Lower lobe of right lung (tissue), 2 donors: Measurements from ENCODE around the gene CSF1R. TPM values are rescaled to one million over a fixed set of nuclear protein-coding genes. Genes with fewer than 3 reads are reported as not detected.

Experiments
- ATAC-seq, 2 donors: fragments of 200-7000 bp; cut with Tn5 transposase; one replicate each; pipeline ENCODE4 v1.9.1; 2020 to 2022; ENCODE audit warnings: mild to moderate bottlenecking in 2 of 2, moderate library complexity in 2 of 2
- DNase-seq: peaks from one replicate; pipeline ENCODE4 v3.0.0-alpha.2; 2020
- H3K27ac ChIP-seq: fragments of 200-600 bp; one replicate; pipeline ENCODE4 v1.8.0; 2022
- H3K27me3 ChIP-seq: fragments of 200-600 bp; one replicate; pipeline ENCODE4 v1.8.0; 2022; ENCODE audit warnings: low read depth
- H3K36me3 ChIP-seq: fragments of 200-600 bp; one replicate; pipeline ENCODE4 v1.8.0; 2022; ENCODE audit warnings: mild to moderate bottlenecking
- H3K4me1 ChIP-seq: fragments of 200-600 bp; one replicate; pipeline ENCODE4 v1.8.0; 2022
- H3K4me3 ChIP-seq: fragments of 200-600 bp; one replicate; pipeline ENCODE4 v1.8.0; 2022; ENCODE audit warnings: mild to moderate bottlenecking
- H3K9me3 ChIP-seq: fragments of 200-600 bp; one replicate; pipeline ENCODE4 v1.8.0; 2022
- CTCF ChIP-seq: fragments of 200-600 bp; IDR thresholded peaks from one replicate; pipeline ENCODE4 v1.8.0; 2022; ENCODE audit warnings: antibody characterized with exemption, mild to moderate bottlenecking
- intact Hi-C: fragments of 100-400 bp; cut with DNase I; formaldehyde crosslinking; loops from one replicate; pipeline ENCODE4 v1.11.0; 2022
- long read RNA-seq: library from polyadenylated mRNA; unstranded; transcript quantifications from one replicate; pipeline ENCODE4 v2.0.0, GENCODE V29; 2021
- total RNA-seq: library from RNA; stranded (reverse); fragmentation: NEBNext Ultra II Directional; extraction: Animal tissue kit (Norgen Biotek cat#: 25700); gene quantifications from one replicate; pipeline ENCODE4 v1.2.1, GENCODE V29; 2021
- donor health status: DM: no; HTN: yes; CAD: no; lungs with severe emphysema.

The CSF1R gene
- 78.2 TPM for total RNA-seq
- long read RNA-seq, partial matches to known transcripts, result 60 of 72 reads
- long read RNA-seq, other reads (novel, unspliced or antisense), result 11 of 72 reads

- ATAC-seq (peak in 1 of 2 donors; percentile 52), DNase-seq (no peak)
- H3K4me3 ChIP-seq, result peak within 1 kb of the TSS; percentile 50
Observed at GRCh38 chr5:150085950-150086715, at the start of gene CSF1R. Gene CSF1R (minus strand): TSS chr5:150086554. CDS start chr5:150086427, 127 bp downstream.

DNA sequence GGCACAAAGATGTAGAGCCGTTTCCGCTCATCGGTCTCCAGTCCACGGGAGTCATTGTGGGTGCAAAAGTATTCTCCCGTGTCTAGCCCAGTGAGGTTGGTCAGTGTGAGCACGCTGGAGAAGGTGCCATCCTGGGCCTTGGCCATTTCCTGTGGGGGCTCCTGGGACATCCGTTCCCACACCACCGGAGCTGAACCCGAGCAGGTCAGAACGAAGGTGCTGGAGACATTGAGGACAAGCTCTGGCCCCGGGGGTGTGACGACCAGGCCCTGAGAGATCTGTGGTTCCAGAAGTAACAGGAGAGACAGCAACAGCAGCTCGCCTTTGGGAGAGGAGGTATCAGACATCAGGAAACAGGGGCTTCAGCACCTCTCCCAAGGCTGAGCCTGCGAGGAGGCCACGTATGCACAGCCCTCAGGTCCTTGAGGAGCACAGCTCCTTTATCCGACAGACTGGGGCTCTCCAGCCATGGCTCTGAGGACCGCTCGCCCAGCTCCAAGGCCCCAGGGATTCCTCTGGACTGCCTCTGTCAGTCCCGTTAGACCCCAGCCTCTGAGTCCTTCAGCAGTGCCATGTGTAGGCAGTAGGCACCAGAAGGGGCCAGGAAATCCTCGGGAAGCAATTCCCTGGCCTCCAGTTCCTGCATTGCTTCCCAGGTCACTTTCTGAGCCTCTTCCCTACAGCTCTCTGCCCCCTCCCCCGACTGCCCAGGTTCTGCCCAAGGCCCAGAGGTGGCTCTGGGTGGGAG lies 49.4 kb upstream of the CSF1R start:
- peaks cover 53% of the 10 kb centered on the region for H3K4me1 ChIP-seq
- no peak for TF ChIP-seq CTCF

More at GRCh38 chr5:150085950-150086715, at the start of gene CSF1R:
- intact Hi-C loops, result no loop called here
- Histone ChIP-seq H3K27me3 (no peaks in the 10 kb centered on the region), H3K27ac (peak within 1 kb of the TSS; percentile 46), H3K4me1 (peaks cover 16% of the 10 kb centered on the region), H3K36me3 (no peaks in the 10 kb centered on the region), H3K9me3 (no peaks in the 10 kb centered on the region)
- TF ChIP-seq CTCF, result no peak

GRCh38 chr5:150134198-150134588 lies 47.8 kb upstream of the CSF1R start:
- Histone ChIP-seq H3K27ac (no peak overlapping the region), H3K27me3 (no peaks in the 10 kb centered on the region), H3K9me3 (no peaks in the 10 kb centered on the region), H3K36me3 (peaks cover 24% of the 10 kb centered on the region), H3K4me3 (no peak overlapping the region), H3K4me1 (peaks cover 50% of the 10 kb centered on the region)
- DNase-seq (no peak), ATAC-seq (no peak)
- TF ChIP-seq CTCF, result no peak
- intact Hi-C loops, result no loop called here

More for the DNA sequence above, 49.4 kb upstream of the CSF1R start:
- Histone ChIP-seq H3K36me3 (peaks cover 10% of the 10 kb centered on the region), H3K27ac (peak overlapping the region; percentile 73), H3K9me3 (no peaks in the 10 kb centered on the region), H3K27me3 (no peaks in the 10 kb centered on the region), H3K4me3 (no peak overlapping the region)
- intact Hi-C loops, result no loop called here
- no peak for DNase-seq
- no peak for ATAC-seq

DNA sequence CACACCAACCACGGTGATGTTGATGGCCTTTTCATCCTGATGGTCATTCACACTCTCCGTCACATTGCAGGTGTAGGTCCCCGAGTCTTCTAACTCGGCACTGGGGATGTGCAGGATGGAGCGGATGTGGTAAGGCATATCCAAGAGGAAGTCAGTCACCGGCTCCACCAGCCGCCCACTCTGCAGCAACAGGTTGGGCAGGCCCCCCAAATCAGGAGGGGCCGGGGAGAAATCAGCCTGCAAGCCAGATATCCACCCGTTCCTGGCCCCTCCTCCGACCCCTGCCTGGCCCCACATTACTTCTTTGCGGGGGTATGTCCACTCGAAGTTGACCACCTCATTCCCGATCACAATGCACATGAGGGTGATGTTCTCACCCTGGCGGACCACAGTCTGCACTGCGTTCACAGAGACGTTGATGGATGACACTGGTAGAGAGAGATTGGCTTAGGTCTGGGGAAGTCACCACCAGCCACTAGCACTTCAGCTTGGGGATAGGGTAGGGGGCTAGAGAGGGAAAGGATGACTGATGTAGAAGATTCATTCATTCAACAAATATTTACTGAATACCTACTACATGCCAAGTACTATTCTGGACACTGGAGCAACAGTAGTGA lies 47.3 kb upstream of the CSF1R start:
- H3K4me3 ChIP-seq, result no peak overlapping the region
- ATAC-seq, result no peak
- intact Hi-C loops, result no loop called here
- H3K4me1 ChIP-seq, result peaks cover 45% of the 10 kb centered on the region
- TF ChIP-seq CTCF, result no peak
- peaks cover 29% of the 10 kb centered on the region for H3K36me3 ChIP-seq
- H3K9me3 ChIP-seq, result no peaks in the 10 kb centered on the region
- DNase-seq, result no peak
- H3K27ac ChIP-seq, result no peak overlapping the region
- no peaks in the 10 kb centered on the region for H3K27me3 ChIP-seq

- Histone ChIP-seq H3K9me3 (no peaks in the 10 kb centered on the region), H3K4me3 (no peak overlapping the region), H3K4me1 (peaks cover 36% of the 10 kb centered on the region), H3K27me3 (no peaks in the 10 kb centered on the region), H3K36me3 (peaks cover 33% of the 10 kb centered on the region), H3K27ac (no peak overlapping the region)
- ATAC-seq (no peak), DNase-seq (no peak)
- intact Hi-C loops, result no loop called here
- no peak for TF ChIP-seq CTCF
Observed at GRCh38 chr5:150132740-150133139, 46.4 kb upstream of the CSF1R start.
